ENCODE results near the gene ADIG.
A peak's percentile ranks its signal among the peaks of the same experiment; 100 is the strongest.

Gene ADIG

GRCh38 chr20:38550274-38550673, 30.7 kb upstream of the ADIG start:
- no peak overlapping the region for H3K4me3 ChIP-seq (ENCODE audit: low read length)
- peak; percentile 24 for DNase-seq
- no peaks in the 10 kb centered on the region for H3K9me2 ChIP-seq (replicated peaks; ENCODE audit: insufficient read depth, low read length)
- H3K4me1 ChIP-seq (ENCODE audit: low read length): no peaks in the 10 kb centered on the region
- H3K9me3 ChIP-seq (replicated peaks; ENCODE audit: insufficient read depth, low read length): no peaks in the 10 kb centered on the region
- no peaks in the 10 kb centered on the region for H3F3A ChIP-seq (ENCODE audit: insufficient read depth, low read length)
- H3K27me3 ChIP-seq (replicated peaks; ENCODE audit: insufficient read depth, low read length): no peaks in the 10 kb centered on the region
- H4K20me1 ChIP-seq (ENCODE audit: insufficient read depth, low read length): no peaks in the 10 kb centered on the region
- no peaks in the 10 kb centered on the region for H3K79me2 ChIP-seq (ENCODE audit: low read length)
- H3K9ac ChIP-seq (ENCODE audit: low read length): no peak overlapping the region
- H2AFZ ChIP-seq (ENCODE audit: low read length): no peak overlapping the region
- no peak overlapping the region for H3K27ac ChIP-seq (ENCODE audit: low read length)
- no peak for TF ChIP-seq EZH2 (optimal IDR thresholded peaks at IDR 0.05; ENCODE audit: low read depth, low read length)
- no peak for TF ChIP-seq EZH2phosphoT487 (IDR thresholded peaks at IDR 0.05; ENCODE audit: low read length)
- peak; percentile 26 for TF ChIP-seq CTCF (IDR thresholded peaks at IDR 0.05; ENCODE audit: low read length)
- no peak overlapping the region for H3K4me2 ChIP-seq (ENCODE audit: low read depth, low read length)
- peaks cover 7% of the 10 kb centered on the region; the same call in 1 of the 2 replicates for H3K36me3 ChIP-seq (replicated peaks; ENCODE audit: insufficient read depth, low read length)

- Histone ChIP-seq H3K36me3 (replicated peaks; ENCODE audit: insufficient read depth, low read length) (peaks cover 5% of the 10 kb centered on the region; the same call in 1 of the 2 replicates), H3F3A (ENCODE audit: insufficient read depth, low read length) (no peaks in the 10 kb centered on the region), H3K9ac (ENCODE audit: low read length) (no peak overlapping the region), H3K4me3 (ENCODE audit: low read length) (no peak overlapping the region), H3K4me1 (ENCODE audit: low read length) (no peaks in the 10 kb centered on the region), H2AFZ (ENCODE audit: low read length) (no peak overlapping the region), H3K9me2 (replicated peaks; ENCODE audit: insufficient read depth, low read length) (no peaks in the 10 kb centered on the region), H4K20me1 (ENCODE audit: insufficient read depth, low read length) (no peaks in the 10 kb centered on the region), H3K4me2 (ENCODE audit: low read depth, low read length) (no peak overlapping the region), H3K79me2 (ENCODE audit: low read length) (no peaks in the 10 kb centered on the region), H3K9me3 (replicated peaks; ENCODE audit: insufficient read depth, low read length) (no peaks in the 10 kb centered on the region), H3K27me3 (replicated peaks; ENCODE audit: insufficient read depth, low read length) (no peaks in the 10 kb centered on the region), H3K27ac (ENCODE audit: low read length) (no peak overlapping the region)
- no peak for DNase-seq
- TF ChIP-seq EZH2 (optimal IDR thresholded peaks at IDR 0.05; ENCODE audit: low read depth, low read length): no peak
- TF ChIP-seq CTCF (IDR thresholded peaks at IDR 0.05; ENCODE audit: low read length): no peak
- TF ChIP-seq EZH2phosphoT487 (IDR thresholded peaks at IDR 0.05; ENCODE audit: low read length): no peak
Observed at GRCh38 chr20:38551056-38551626, 29.9 kb upstream of the ADIG start.

- Histone ChIP-seq H3K27me3 (replicated peaks; ENCODE audit: insufficient read depth, low read length) (no peaks in the 10 kb centered on the region), H3K27ac (ENCODE audit: low read length) (no peak overlapping the region), H3K9ac (ENCODE audit: low read length) (no peak overlapping the region), H3K4me1 (ENCODE audit: low read length) (no peaks in the 10 kb centered on the region), H4K20me1 (ENCODE audit: insufficient read depth, low read length) (no peaks in the 10 kb centered on the region), H2AFZ (ENCODE audit: low read length) (no peak overlapping the region), H3K4me2 (ENCODE audit: low read depth, low read length) (no peak overlapping the region), H3K79me2 (ENCODE audit: low read length) (no peaks in the 10 kb centered on the region), H3K9me3 (replicated peaks; ENCODE audit: insufficient read depth, low read length) (no peaks in the 10 kb centered on the region), H3F3A (ENCODE audit: insufficient read depth, low read length) (no peaks in the 10 kb centered on the region), H3K9me2 (replicated peaks; ENCODE audit: insufficient read depth, low read length) (no peaks in the 10 kb centered on the region), H3K36me3 (replicated peaks; ENCODE audit: insufficient read depth, low read length) (no peaks in the 10 kb centered on the region; the same call in 1 of the 2 replicates), H3K4me3 (ENCODE audit: low read length) (no peak overlapping the region)
- DNase-seq: no peak
- TF ChIP-seq EZH2phosphoT487 (IDR thresholded peaks at IDR 0.05; ENCODE audit: low read length) (no peak), EZH2 (optimal IDR thresholded peaks at IDR 0.05; ENCODE audit: low read depth, low read length) (no peak), CTCF (IDR thresholded peaks at IDR 0.05; ENCODE audit: low read length) (no peak)
Observed at GRCh38 chr20:38554986-38555385, 26.0 kb upstream of the ADIG start.

All from MM.1S (cell line).